HG02588 (cell line): ENCODE results near the gene MSTO1.
"Not testable (repeated sequence)": the region's sequence is repeated elsewhere in the genome, so short reads cannot be mapped to it uniquely, and the experiment has no call there.

ENCODE experiments used
- ATAC-seq: cut with Tn5 transposase; IDR thresholded peaks from one replicate; pipeline ENCODE4 v1.9.1; 2021; ENCODE audit warnings: mild to moderate bottlenecking, moderate library complexity; ENCODE audit not compliant: unreplicated experiment

MSTO1 gene

DNA sequence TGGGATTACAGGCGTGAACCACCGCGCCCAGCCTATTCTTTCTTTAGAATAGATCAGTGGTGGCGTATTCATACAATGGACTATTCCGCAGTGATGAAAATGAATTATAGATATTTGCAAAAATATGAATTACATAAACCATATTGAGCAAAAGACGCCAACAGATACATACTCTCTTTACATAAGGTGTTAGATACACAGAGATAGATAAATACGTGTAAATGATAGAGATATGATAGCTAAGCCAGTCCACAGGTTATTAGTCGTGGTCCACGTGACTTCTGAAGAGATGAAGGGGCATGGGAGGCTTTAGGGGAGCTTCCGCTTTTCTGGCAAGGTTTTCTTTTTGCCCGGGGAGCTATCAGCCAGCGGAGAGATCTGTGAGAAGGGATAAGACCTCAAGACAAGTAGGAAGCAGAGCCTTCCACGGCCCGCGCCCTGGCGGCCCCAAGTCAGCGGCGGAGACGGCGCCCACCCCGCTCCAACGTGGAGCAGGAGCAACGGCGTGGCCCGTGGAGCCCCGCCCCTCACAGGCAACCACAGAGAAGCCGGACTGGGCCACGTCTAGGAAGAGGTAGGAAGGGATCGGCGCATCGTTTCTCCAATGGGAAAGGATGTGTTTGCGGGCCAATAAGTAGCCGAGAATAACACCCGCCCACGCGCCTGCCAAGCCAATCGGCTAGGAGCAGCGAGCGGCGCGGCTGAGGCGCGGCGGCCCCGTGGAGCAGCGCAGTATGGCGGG is at the start of gene MSTO1:
Gene MSTO1, plus strand, starts transcription at position 704 of the 742 bp plus-strand sequence. Its CDS starts 31 bp downstream, at position 735.
- ATAC-seq = peak; percentile 93

DNA sequence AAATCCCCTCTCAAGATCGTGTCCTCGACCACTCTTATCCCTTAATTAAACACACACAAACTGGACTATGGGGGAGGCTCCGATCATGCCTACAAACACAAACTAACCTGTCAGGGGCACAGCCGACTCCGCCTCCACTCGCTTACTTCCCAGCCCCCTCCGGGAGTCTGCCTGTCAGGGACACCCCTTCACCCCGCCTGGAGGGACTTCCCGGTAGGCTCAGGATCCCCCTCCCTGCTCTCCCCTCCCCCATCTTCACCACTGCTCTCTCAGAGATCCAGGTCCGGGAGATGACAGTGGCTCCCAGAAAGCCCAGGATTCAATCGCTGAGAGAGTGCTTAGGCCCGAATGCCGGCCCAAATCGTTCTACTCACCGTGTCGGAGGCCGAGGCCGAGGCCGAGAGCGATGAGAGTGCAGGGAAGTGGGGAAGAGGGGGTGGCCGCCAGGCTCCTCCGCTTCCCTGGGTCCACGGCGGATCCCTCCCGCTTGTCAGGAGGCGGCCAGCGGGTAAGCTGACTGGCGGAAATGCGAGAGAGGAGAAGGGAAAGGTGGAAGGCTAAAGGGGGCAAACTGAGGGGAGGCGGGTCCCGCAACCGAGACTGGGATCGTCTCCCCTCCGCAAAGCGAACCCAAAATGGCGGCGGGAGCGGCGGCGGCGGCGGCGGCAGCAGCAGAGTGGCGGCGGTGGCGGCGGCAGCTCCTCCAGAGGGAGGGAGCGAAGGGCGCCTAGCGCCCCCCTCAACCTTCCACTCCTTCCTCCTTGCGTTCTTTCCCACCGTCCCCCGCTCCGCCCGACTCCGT is 48.0 kb upstream of the MSTO1 start:
- ATAC-seq = not testable (repeated sequence)

DNA sequence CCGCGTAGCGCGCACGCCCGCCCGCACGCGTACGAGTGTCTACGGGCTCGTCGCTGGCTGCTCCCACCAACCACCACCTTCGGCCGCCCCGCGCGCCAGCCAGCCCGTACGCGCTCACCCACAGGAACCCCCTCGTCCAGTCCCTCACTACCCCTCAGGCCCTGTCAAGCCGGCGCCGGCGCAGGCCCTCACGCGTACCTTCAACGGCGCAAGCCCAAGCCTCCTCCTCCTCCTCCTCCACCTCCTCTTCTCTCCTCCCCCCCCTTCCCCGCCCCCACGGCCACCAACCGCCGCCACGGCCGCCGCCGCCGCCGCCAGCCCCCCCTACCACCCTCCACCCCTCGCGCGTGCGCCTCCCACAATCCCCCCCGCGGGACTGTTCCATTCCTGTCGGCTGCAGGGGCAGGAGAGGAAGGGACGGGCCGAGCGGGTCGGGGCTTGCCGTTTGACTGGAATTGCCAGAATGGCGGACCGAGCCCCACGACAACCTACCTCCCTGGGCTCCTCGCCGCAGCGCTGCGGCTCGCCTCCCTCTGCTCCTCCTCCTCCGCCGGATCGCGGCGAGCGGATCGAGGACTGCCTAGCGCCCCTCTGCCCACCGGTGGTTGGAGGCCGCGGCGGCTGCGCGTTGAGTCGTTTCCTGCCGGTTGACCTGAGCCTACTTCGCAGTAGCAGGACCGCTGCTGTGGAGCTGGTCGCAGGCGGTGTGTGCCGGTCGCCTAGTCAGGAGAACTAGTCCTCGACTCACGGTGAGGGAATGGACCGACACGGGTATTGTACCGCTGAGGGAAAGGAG is 47.2 kb upstream of the MSTO1 start, which contains the start of gene ASH1L:
Gene ASH1L, minus strand, starts transcription at position 223 of the 796 bp plus-strand sequence. CDS start 41,284 bp downstream, outside the sequence.
- ATAC-seq = peak; percentile 64

DNA sequence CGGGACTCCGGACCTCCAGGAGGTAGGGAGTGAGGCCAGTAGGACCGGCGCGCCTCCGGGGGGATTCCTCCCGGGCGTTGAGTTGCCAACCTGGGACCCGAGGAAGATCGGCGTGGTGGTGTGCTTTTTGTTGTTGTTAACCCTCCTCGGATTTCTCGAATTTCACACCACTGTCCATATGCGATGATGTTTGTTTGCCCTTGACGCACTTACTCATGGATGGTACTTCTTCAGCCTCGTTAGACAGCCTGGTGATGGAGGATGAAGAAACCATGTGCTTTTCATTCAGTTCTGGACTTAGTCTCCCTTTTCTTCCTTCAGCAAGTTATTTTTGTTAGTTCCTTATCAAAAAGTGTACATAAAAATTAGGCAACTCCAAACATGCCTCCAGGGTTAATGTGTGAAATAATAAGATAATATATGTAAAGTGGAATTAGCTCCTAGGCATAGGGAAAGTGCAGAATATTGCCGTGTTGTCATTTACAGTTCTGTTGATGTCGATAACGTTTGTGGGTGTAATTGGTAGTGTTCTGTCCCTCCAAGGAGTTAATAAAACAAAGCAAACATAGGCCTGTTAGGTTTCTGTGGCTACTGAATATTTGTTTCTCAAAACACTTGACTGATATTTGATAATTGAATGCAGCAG is 46.5 kb upstream of the MSTO1 start:
- not testable (repeated sequence) for ATAC-seq

DNA sequence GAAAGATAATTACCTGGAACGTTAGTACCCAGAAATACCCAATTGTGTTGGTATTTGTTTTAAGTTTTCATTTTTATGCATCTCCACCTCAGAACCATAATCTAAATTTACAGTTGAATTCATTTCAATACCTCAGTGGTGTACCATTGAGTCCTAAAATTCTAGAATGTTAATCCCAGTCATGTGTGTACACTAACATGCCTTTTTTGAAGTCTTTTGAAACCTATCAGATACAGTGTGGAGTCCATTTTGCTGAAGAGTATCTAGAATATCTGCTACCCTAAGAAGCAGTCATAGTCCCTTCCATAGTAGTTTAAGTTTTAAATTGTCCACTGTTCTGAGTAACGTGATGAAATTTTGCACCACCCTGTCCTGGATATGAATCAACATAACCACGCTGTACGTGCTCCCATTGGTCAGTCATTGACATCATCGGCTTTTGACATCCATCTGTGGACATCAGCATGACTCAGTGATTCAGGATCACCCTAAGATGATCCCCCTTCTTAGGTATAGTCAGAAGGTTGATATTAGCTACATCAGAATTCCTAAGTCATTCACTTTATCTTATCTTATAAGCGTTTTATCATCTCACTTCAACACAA is 39.9 kb upstream of the MSTO1 start:
- no peak for ATAC-seq

DNA sequence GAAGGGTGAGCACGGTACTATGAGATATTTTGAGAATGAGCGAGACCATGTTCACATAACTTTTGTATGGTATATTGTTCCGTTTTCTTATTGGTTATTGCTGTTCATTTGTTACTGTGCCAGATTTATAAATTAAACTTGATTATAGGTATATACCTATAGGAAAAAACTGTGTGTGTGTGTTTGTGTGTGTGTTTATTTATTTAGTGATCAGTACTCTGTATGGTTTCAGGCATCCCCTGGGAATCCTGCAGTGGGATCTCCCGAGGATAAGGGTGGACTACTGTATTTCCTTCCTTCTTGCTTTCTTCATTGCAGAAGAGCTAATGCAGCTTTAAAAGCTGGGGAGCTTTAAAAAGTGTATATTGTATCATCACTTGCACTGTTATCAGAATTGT is 39.4 kb upstream of the MSTO1 start:
- ATAC-seq = no peak

DNA sequence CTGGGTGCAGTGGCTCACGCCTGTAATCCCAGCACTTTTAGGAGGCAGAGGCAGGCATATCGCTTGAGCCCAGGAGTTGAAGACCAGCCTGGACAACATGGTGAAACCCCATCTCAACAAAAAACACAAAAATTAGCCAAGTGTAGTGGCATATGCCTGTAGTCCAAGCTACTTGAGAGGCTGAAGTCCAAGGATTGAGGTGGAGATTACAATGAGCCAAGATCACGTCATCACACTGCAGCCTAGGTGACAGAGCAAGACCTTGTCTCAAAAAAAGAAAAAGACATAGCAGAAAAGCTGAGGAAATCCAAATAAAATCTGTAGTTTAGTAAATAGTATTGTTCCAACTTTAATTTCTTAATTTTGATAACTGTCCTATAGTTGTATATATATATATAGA is 35.9 kb upstream of the MSTO1 start:
- ATAC-seq = no peak

DNA sequence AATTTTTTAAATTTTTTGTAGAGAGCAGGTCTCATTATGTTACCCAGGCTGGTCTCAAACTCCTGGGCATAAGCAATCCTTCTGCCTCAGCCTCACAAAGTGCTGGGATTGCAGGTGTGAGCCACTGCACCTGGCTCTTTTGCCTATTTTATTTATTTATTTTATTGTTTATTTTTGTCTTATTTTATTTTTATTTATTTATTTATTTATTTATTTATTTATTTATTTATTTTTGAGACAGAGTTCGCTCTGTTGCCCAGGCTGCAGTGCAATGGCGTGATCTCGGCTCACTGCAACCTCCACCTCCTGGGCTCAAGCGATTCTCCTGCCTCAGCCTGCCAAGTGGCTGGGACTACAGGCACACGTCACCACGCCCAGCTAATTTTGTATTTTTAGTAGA is 34.4 kb upstream of the MSTO1 start:
- not testable (repeated sequence) for ATAC-seq

DNA sequence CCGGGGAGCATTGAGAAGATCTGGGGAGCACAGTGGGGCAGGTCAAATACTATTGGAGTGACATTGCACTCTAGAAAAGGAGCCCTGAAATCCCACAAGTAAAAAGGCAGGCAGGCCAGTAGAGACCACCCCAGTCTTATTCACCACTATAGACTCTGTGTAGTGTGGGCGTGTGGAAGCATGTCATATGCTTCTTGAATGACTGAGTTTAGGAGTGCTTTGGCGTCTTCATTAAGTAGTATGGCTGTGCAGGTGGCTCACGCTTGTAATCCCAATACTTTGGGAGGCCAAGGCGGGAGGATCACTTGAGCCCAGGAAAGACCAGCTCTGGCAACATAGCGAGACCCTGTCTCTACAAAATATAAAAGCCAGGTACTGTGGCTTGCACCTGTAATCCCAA is 26.2 kb upstream of the MSTO1 start:
- not testable (repeated sequence) for ATAC-seq

DNA sequence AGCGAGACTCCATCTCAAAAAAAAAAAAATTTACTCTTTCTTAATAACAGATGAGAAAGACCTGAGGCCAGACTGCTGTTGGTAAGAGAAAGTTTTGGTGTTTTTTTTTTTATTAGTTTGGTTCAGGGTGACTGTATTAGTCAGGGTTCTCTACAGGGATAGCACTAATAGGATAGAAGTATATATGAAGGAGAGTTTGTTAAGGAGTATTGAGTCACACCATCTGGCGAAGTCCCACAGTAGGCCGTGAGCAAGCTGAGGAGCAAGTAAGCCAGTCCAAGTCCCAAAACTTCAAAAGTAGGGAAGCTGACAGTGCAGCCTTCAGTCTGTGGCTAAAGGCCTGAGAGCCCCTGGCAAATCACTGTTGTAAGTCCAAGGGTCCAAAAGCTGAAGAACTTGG is 20.7 kb upstream of the MSTO1 start:
- not testable (repeated sequence) for ATAC-seq

DNA sequence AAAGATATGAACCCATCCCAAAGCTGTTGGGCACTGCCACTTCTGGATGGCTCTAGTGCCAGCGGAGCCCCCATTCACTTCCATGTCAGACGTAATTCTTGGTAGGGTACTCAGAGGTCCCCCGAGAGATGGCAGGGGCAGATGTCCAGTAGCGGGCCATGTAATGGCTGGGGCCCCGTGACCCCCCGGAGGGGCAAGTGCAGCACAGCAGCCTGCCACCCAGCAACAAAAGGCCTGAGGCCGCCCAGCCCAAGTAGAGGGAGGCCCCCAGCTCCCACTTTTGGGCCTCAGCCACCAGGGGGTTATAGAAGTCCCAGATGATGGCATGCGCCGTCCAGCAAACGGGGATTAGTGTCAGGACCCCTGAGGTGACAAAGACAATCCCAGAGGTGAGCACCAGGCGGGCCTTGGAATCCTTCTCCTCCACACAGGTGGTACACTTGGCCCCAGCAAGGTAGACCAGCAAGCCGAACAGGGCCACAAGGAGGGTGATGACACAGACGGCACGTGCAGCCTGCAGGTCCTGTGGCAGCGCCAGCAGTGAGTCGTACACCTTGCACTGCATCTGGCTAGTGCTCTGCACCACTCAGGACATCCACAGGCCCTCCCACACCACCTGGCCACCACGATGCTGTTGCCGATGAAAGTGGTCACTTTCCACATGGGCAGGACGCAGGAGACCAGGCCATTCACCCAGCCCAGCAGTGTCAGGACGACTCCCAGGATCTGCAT is 19.3 kb upstream of the MSTO1 start:
- not testable (repeated sequence) for ATAC-seq

DNA sequence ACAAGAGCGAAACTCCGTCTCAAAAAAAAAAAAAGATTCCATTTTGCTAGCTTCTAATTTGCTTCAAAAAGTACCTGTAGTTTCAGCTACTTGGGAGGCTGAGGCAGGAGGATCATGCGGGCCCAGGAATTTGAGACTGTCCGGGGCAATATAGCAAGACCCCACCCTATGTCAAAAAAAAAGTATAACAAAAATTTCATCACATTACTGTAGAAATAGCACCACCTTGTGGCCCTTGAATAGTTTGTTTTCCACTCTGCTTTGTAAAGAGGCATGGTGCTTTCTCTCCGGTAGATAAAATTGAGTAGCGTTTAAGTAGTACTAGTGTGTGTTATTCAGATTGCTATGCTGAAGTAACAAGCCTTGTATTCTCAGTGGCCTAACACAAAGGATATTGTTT is 18.2 kb upstream of the MSTO1 start:
- no peak for ATAC-seq

DNA sequence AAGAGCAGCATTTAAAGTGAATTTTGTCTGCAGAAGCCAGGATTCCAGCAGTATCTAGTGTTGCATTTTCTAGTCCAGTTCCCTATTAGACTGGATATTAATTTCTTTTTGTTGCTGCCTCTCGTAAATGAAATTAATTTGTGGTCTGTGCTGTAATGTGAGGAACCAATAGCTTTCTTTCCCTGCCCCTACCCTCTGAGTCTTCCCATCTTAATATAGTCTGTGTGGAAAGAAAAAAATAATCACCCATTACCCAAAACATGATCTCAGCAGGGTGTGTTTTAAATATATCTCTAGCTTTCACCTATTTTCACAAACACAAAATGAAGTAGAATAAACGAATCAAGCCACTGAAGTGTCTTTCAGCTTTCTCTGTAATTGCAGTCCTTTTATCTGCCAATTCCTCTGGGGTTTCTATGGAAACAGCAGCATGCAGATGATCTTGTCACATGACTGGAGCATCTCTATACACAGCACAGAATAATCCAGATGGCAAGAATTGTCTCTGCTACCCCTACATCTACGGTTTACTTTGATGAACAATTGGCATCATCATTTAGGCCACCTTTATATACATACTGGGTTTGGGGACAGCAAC is 14.0 kb upstream of the MSTO1 start:
- ATAC-seq = not testable (repeated sequence)

DNA sequence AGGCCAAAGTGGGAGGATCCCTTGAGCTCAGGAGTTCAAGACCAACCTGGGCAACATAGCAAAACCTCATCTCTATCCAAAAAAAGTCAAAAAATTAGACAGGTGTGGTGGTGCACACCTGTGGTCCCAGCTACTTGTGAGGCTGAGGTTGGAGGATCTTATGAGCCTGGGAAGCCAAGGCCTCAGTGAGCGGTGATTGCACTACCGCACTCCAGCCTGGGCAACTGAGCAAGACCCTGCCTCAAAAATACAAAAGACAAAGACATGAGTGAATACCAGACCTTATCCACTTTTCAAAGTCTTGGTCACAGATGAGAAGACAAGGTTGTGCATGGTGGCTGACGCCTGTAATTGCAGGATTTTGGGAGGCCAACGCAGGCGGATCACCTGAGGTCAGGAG is 13.2 kb upstream of the MSTO1 start:
- no peak for ATAC-seq

DNA sequence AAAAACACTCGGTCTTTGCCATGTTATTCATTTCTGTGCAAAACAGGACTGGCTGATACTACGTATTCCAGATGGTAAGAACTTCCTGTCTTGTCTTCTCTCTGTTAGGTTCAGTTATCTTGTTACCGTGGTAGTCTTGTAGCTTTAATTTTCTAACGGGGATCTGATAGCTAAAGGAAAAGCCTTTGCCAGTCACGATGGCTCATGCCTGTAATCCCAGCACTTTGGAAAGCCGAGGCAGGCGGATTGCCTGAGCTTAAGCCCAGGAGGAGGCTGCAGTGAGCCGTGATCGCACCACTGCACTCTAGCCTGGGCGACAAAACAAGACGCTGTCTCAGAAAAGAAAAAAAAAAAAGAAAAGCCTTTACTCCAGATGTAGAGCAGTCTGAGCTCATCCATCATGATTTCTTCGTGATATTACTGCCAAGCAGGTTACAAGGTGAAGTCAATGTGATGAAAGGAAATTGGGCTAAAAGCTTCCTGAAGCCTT is 11.1 kb upstream of the MSTO1 start:
- ATAC-seq = no peak

DNA sequence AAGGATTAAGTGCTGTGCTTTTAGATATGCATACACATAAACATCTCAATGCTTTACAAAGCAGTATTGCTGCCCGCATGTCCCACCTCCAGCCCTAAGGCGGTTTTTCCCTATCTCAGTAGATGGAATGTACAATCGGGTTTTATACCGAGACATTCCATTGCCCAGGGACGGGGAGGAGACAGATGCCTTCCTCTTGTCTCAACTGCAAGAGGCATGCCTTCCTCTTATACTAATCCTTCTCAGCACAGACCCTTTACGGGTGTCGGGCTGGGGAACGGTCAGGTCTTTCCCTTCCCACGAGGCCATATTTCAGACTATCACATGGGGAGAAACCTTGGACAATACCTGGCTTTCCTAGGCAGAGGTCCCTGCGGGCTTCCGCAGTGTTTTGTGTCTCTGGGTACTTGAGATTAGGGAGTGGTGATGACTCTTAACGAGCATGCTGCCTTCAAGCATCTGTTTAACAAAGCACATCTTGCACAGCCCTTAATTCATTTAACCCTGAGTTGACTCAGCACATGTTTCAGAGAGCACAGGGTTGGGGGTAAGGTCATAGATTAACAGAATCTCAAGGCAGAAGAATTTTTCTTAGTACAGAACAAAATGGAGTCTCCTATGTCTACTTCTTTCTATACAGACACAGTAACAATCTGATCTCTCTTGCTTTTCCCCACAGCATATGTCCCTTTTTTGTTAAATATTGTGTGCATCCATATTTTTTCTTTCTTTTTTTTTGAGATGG is 10.0 kb upstream of the MSTO1 start:
- ATAC-seq = not testable (repeated sequence)

DNA sequence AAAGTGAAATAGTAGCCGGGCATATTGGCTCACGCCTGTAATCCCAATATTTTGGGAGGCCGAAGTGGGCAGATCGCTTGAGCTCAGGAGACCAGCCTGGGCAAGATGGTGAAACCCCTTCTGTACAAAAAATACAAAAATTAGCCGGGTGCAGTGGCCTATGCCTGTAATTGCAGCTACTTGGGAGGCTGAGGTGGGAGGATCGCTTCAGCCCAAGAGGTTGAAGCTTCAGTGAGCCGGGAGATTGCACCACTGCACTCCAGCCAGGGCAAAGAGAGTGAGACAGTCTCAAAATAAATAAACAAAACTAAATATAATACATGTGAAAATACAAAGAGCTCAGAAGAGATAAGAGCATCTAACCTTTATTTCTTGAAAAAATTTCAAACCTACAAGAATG is 2.3 kb upstream of the MSTO1 start:
- no peak for ATAC-seq

DNA sequence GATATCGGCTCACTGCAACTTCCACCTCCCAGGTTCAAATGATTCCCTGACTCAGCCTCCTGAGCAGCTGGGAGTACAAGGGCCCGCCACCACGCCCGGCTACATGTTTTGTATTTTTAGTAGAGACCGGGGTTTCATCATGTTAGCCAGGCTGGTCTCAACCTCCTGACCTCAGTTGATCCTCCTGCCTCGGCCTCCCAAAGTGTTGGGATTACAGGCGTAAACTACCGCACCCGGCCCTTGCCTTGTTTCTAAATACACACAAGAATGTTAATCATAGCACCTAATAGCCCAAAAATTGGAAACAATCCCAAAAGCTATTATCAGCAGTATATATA is 1.2 kb upstream of the MSTO1 start:
- no peak for ATAC-seq

DNA sequence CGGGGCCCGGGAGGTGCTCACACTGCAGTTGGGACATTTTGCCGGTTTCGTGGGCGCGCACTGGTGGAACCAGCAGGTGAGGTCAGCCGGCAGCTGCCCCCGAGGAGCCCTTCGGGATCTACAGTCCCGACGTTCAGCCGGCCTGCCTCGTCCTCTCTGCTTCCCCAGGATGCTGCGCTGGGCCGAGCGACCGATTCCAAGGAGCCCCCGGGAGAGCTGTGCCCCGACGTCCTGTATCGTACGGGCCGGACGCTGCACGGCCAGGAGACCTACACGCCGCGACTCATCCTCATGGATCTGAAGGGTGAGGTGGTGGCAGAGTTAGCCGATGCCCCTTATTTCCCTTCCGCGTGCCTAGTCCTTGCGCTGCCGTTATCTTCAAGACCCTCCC is 234 bp downstream of the MSTO1 start:
- ATAC-seq = not testable (repeated sequence)
